Activated effector memory CD4-positive, alpha-beta T cell treated with Interleukin-2 at 50 U/mL for 16 hours (primary cell): Measurements from ENCODE around the gene MYO1D.
"Not testable (repeated sequence)": the region's sequence is repeated elsewhere in the genome, so short reads cannot be mapped to it uniquely, and the experiment has no call there.

Experiments
- DNase-seq: peaks from one replicate; pipeline ENCODE4 v3.0.0-alpha.2; 2020

Gene MYO1D

DNA sequence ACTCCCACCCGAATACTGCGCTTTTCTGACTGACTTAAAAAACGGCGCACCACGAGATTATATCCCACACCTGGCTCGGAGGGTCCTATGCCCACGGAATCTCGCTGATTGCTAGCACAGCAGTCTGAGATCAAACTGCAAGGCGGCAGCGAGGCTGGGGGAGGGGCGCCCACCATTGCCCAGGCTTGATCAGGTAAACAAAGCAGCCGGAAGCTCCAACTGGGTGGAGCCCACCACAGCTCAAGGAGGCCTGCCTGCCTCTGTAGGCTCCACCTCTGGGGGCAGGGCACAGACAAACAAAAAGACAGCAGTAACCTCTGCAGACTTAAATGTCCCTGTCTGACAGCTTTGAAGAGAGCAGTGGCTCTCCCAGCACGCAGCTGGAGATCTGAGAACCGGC, 10.5 kb upstream of the MYO1D start:
- not testable (repeated sequence) for DNase-seq

DNA sequence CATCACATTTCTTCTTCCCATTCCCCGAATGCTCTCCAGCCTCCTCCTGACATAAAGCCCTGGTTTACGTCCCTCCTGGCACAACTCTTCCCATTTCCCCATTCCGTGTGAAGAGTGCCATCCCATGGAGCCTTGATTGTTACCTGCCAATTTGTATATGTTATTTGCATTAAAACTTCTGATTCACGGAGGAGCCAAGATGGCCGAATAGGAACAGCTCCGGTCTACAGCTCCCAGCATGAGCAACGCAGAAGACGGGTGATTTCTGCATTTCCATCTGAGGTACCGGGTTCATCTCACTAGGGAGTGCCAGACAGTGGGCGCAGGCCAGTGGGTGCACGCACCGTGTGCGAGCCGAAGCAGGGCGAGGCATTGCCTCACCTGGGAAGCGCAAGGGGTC, 10.0 kb upstream of the MYO1D start:
- DNase-seq: not testable (repeated sequence)

DNA sequence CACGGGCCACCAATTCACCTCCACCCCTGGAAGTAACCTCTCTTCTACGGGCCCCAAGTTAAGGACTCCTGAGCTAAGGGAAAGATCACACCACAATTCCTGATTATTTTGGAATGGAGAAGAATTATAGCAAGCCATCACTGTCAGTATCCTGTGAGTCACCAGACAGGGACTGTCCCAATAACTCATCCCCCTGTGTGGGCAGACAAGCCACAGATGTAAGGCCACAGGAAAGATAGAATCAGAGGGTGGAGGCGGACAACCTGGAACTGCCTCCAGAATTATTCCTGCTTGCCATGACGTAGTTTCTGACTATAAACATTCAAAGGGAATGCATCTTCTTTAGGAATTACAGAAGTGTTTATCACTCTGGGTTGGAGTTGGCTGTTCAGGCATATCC, 5.8 kb upstream of the MYO1D start:
- no peak for DNase-seq

DNA sequence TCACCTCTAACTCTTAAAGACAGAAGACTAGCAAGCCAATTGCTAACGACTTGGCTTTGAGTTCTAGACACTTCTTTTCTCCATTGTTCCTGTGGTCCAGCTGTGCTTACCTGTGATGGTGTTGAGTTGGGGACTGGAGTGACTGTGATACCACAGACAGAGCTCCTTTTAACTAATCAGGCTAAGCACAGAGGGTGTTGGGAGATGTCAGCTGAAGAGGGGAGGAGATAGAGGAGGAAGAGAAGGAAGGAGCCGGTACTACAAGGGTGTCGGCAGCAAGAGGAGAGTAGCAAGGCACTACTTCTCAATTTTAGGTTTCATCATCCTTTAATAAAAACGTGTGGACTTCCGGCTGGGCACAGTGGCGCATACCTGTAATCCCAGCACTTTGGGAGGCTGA, 5.1 kb upstream of the MYO1D start:
- no peak for DNase-seq

DNA sequence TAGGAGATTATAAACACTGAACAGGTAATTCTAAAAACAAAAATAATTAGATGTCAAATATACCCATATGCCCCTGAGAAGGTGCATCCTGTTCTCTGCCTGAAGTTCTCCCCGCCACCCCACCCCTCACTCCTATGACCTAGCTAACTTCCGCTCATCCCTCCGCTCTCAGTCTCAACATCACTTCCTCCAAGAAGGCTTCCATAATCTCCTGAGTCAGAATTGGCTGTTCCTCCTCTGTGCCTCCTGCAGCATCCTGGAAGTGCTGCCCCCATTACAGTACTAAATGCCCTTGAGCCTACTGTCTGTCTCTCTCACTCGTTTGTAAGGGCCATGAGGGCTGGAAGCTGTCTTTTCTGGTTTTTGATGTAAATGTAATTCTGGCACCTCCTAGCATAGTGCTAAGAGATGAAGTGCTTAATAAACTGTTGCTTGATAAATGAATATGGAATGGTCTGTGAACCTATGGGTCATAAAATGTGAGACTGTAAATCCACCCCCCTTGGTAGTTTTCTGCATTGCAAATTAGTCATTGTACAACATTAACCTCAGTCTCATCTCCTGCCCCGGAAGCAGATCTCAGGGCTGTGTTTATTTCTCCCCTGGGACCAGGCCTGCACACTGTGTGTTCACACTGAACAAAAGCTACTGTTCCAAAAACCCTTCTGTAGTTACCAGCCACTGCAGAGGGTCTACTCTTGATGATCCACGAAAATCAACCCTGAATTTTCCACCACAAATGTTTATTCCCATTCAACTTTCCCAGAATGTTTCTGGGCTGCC, 3.9 kb upstream of the MYO1D start:
- DNase-seq: no peak

DNA sequence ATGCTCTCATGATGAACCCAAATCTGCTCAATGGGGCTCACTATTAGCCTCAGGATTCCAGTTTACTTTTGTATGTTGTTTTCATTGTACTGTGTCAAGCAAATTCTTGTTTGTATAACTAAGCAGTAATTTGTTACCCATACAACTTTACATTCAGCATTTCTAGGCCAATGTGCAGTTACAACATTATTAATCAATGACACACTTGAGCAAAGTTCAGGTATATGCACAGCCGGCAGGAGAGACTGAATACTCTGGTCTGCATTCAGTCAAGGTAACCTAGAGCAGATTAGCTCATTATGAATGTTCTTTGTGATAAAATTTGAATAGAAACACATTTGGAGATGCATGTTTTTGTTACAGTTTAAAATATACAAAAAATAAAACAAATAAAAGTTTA, 2.2 kb upstream of the MYO1D start:
- DNase-seq: no peak

DNA sequence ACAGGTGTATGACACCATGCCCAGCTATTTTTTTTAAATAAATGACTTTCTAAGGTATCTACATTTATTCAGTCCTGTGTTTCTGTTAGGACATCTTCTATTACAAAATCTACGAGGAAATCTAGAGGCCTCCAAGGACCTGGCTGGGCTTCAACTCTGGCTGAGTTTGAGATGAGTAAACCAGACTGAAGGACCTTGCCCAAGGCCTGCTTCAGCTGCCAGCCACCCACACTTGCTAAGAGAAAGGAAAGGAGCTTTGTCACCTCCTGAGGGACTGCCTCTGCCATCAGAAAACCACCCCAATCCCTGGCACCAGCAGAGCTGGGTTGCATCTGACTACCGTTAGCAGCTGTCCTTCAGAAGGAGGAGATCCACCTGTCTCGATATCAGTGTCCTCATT, 1.3 kb upstream of the MYO1D start:
- DNase-seq: no peak

DNA sequence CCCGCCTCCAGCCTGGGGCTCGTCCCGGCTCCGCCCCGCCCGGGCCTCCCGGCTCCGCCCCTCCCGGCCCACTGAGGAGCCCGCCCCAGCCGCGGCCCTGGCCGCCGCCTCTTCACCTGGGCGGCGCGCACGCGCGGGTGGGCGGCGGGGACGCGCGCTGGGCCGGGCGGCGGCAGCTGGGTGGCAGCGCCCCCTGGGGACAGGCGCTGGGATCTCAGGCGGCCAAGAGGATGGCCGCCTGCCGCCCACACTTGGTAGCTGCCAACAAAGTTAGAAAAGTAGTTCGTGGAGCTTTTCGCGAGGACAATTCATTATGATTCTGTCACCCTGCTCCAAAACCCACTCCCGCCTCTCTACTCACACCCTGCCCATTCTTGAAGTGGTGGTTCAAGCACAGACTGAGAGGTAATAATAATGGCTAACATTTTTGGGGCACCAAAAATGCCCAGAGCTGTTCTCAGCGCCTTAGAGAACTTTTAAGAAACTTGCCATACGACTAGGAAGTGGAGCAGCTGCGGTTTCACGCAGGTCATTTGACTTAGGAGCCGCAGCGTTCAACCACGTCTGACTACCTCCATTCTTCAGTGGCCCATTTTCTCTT, 340 bp upstream of the MYO1D start:
- peak; percentile 92 for DNase-seq

DNA sequence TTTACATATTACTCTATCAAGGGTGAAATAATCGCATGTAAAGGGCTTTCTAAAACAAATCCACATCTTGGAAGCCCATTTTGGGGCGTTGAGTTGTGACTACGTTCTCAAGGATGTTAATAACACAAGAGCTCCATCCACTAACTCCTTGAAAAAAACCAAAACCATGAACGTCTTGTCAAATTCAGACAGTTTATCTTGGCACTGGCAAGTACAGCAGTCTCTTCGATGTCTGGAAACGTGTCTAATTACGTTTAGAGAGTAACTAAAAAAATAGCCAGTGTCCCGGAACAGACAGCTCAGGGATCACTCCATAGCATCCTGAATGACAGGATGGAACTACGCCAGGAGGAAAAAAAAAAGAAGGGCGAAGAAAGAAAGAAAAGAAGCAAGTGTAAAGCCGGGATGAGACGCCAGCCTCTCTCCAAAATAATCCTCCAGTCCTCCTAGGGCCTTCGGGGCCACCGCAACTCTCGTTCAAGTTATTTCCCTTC, 954 bp downstream of the MYO1D start:
- DNase-seq: no peak

DNA sequence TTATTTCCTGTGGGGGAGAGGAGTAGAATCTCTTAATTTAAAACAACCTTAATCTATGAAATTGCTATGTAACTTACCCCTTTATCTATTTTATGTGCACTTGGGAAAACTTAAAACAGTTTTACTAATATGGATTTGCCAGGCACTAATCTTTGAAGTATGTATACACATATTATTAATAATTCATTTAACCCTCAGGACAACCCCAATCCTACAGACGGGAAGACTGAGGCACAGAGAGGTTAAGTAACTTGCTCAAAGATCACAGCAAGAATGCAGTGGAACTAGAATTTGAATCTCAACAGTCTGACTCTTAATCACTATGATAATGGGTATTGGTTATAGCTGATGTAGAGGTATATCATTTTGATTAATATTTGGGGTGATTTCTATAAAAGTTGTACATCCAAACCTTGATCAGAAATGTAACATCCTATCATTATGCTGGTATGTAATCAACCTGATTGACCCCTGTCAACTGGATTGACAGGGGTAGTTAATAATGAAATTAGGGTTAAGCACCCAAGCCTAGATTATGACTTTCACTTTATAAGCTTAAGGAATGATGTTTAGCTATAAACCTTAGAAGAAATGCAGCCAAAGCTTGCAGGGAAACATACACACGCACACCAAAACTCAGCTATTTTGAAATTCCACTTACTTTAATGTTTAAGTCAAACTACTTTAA, 1.6 kb downstream of the MYO1D start:
- no peak for DNase-seq

DNA sequence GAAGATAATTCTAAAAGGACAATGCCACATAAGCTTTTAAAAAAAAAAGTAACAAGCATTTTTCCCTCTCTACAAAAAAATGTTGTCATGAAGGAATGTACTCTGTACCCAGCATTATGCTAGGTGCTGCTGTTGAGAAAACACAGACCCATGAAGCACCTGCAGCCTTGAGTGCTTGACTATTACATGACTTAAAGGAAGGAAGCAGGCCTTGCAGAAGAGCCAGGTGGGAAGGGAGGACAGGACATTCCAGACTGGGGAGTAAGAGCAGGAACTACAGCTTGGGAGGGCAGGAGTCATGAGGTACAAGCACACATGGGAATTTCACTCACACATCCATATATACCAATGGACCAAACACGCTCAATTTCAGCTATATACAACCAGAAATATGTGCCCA, 3.8 kb downstream of the MYO1D start:
- no peak for DNase-seq

DNA sequence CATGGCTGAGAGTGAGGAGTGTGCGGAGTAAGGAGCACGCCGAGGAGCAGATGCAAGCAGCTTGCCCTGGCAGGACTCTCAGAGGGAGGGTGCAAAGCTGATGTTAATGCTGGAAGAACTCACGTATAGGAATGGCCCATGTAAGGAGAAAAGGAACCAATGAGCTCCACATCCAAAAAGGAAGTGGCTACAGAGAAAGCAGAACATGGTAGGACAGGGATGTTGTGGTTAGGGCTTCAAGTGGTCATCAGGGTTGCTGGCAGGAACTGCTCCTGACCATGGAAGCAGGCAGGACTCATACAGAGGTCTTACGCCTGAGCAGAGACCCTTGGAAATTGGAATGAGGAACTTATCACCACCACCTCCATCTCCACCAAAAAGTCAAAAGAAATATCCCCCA, 5.2 kb downstream of the MYO1D start:
- no peak for DNase-seq

DNA sequence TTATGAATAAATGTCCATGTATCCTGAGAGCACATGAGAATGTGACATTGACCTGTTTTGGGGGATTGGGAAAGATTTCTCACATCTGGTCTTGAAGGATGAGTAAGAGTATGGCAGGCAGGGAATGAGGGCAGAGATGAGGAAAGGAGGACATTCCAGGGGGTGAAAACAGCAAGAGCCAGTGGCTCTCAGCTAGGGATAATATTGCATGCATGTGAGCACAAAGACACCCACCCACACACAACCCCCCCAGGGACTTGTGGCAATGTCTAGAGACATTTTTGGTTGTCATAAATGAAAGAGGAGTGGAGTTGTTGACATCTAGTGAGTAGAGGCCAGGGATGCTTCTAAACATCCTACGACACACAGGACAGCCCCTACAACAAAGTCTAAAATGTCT, 6.0 kb downstream of the MYO1D start:
- no peak for DNase-seq

DNA sequence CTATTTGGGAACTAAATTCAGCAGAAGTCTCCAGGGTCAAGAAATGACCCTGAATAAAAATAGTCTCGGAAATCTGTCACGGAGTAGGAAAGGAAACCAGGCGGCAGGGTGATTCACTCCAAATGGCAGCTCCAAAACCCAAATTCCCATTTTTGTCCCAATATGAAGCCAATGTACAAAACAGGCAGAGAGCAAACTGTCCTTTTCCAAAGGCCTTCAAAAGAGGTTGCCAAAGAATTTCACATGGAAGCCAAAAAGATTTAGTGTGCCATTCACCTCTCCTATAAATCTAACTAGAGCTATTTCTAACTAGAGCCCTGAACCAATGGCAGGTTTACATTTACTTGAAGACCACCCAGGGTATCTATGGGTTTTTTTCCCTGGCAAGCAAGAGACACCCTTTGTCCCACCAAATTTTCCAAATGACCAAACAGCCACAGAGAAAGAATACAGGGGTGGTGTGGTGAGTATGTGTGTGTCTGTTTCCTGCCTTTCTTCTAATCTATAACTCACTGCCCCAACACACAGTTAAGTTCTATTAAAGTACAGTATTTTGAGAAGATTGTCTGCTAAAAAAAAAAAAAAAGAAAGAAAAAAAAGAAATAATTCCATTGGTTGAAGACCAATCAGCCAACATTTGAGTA, 6.8 kb downstream of the MYO1D start:
- DNase-seq: no peak

DNA sequence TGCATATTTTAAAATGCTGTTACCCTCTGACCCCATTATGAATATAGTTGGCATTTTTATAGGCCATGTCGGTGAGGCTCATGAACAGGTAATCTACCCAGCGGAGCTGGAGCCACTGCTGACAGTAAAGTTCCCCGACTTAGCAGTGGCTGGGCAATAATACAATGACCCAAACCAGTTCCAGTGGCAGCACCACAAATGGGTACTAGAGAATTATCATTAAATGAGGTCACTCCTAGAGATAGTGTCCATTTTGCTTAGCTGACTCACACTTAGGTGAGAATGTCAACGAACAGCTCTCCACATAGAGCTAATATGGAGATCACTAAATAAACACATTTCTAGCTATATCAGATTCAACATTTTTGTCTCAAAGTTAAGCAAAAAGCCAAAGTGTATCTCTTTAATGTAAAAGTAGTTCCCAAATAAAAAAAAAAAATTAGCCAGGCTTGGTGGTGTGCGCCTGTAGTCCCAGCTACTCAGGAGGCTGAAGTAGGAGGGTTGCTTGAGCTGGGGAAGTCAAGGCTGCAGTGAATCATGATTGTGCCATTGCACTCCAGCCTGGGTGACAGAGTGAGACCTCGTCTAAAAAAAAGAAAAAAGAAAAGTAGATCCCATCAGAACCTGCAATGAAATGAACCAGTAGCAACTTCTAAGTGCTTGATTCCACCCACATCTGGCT, 7.4 kb downstream of the MYO1D start:
- no peak for DNase-seq

DNA sequence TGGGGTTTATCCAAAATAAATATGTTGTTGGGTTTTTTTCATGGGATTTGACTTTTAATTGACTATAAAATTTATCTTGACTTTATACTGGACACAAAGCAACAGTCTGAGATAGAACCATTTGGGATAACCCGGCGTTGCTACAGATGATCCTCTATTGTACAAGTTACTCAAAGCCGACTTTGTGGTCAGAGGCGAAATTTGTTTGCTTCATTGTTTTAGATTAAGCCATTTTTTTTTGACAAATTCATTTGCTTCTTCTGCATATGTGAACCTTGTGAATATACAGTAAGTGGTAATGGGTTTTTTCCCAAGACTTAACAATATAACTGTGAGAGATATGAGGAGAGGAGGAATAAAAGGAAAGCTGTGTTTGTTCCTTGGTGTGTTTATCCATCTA, 11.8 kb downstream of the MYO1D start:
- no peak for DNase-seq

DNA sequence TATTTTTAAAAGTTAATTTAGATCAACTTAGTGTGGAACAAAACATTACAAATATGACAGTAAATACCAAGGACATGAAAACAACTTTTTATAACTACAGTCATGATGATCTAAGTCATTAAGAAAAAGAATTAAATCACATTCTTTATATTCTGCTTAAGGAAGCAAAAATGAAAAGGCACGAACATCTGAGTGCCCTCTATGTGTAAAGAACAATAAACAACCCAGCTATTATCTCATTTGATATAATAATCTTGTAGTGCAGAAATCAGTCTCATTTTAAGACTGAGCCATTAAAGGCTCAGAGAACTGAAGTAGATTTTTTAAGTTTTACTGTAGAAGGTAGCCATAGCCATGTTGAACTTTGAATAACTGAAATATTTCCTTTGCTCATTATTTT, 13.4 kb downstream of the MYO1D start:
- DNase-seq: no peak

DNA sequence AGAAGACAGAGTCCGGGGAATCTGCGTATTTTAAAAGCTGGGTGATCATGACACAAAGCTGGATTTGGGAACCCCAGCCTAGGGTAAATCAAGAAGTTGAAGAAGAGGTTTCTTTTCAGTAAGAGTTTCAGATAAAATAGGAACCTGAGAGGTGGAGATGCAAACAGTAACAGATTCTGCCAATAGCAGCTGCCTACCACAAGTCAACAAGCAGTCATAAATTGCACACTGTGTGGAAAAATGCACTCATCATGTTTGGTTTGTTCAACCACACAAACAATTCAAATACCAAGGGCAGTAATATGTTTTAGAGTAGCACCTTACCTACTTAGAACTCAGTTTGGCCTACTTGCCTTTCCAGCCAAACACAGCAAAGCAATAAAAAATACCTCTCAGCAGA, 14.0 kb downstream of the MYO1D start:
- DNase-seq: no peak

DNA sequence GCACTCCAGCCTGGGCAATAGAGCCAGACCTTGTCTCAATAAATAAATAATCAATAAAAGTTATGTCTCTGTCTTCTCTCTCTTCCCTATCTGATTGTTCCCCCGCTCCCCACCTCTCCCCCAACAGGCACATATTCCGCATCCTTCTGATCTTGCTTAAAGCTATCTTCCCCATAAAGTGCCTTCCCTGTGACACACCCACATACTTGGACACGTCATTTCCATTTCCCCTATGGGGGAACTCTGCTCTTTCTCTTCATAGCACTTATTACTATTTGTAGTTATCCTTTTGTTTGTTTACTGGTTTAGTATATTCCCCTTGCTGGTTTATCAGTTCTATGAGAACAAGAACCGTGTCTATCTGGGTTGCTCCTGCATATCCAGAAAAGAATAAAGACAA, 14.9 kb downstream of the MYO1D start:
- no peak for DNase-seq

DNA sequence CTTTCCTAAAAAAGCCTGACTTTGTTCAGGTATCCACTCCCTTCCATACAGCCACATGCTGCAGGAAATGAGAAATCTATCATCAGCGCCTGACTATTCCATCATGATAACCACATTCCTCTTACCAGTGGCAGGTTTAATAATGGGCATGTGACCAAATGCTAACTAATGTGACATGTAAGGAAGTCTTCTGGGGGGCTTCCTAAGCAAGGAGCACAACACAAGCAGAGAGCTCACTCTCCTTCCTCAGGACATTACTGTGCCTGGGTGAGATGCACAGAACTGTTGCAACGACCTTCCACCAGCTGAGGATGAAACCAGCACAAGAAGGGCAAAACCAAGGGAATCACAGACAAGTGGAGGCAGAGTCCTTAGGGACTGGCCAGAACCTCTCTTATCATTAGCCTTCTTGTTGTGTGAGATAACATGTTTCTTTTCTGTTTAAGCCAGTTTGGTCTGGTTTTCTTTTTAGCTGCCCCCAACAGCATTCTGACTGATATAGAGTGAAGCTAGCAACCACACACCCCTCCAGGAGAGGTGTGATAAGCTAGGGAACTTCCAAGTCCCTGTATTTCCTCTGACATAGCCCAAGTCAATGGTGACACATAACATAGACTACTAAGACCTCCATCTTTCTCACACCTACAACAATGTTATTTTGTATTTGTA, 16.9 kb downstream of the MYO1D start:
- DNase-seq: no peak

DNA sequence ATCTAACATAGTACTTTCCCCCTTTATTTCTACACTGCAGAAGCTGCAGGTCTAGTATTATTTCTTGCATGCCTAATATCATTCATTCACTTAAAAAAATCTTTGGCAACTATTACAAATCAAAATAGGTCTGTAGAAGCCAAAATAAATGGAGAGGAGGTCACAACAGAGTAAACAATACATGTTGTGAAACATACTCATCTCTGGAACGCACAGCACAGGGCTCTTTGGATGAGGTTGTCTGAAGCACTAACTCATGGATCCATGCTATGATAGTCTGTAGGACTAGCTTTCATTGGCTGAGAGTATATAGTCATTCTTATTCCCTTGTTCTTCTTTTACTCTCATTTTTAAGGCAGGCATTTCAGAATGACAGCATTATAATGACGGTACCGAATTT, 21.3 kb downstream of the MYO1D start:
- no peak for DNase-seq

DNA sequence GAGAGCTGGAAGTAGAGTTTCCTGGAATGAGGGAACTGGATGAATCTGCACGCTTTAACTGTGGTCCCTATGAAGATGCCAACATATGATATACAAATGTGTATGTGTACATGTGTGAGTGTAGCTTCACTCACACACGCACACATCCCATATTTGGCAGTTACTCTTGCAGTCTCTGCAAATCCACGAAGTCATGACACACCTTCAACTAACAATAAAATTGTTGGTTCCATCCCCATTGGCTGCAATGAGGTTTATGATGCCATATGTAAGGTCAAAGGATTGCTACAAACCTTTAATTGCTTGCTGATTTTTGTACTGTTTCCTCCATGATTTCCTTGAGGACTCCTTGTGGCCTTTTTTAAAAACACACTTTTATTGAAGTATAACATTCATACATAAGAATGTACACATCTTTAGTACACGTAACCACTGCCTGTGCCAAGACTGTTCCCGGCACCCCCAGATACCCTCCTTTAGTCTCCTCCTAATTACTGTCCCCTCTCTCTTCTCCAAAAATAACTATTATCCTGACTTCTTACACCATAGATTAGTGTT, 22.0 kb downstream of the MYO1D start:
- no peak for DNase-seq
